ENCODE measurements around the gene GPHN.

Gene GPHN

GRCh38 chr14:66507181-66507721 is 696 bp upstream of the GPHN start:
- Histone ChIP-seq H3K36me3 (no peaks in the 10 kb centered on the region), H3K4me3 (ENCODE audit: low read depth, low read length) (peak overlapping the region; percentile 98), H3K27me3 (no peaks in the 10 kb centered on the region), H3K4me1 (no peaks in the 10 kb centered on the region), H3K9me3 (no peaks in the 10 kb centered on the region)
- no peak for TF ChIP-seq CTCF (IDR thresholded peaks at IDR 0.05; ENCODE audit: low read depth, low read length)
- DNase-seq: no peak

GRCh38 chr14:66508547-66508845 is 549 bp downstream of the GPHN start:
- DNase-seq: no peak
- Histone ChIP-seq H3K4me3 (ENCODE audit: low read depth, low read length) (peak overlapping the region; percentile 98), H3K4me1 (no peaks in the 10 kb centered on the region), H3K27me3 (no peaks in the 10 kb centered on the region), H3K36me3 (no peaks in the 10 kb centered on the region), H3K9me3 (no peaks in the 10 kb centered on the region)
- TF ChIP-seq CTCF (IDR thresholded peaks at IDR 0.05; ENCODE audit: low read depth, low read length): no peak

- no peaks in the 10 kb centered on the region for H3K4me1 ChIP-seq
- no peaks in the 10 kb centered on the region for H3K36me3 ChIP-seq
- peak; percentile 55 for DNase-seq
- H3K9me3 ChIP-seq: no peaks in the 10 kb centered on the region
- no peaks in the 10 kb centered on the region for H3K27me3 ChIP-seq
- no peak for TF ChIP-seq CTCF (IDR thresholded peaks at IDR 0.05; ENCODE audit: low read depth, low read length)
- peak overlapping the region; percentile 98 for H3K4me3 ChIP-seq (ENCODE audit: low read depth, low read length)
Observed at GRCh38 chr14:66508846-66509621, 1.1 kb downstream of the GPHN start.

GRCh38 chr14:66509874-66510273 is 1.9 kb downstream of the GPHN start:
- no peak for DNase-seq
- no peaks in the 10 kb centered on the region for H3K36me3 ChIP-seq
- H3K9me3 ChIP-seq: no peaks in the 10 kb centered on the region
- no peaks in the 10 kb centered on the region for H3K27me3 ChIP-seq
- peak overlapping the region; percentile 98 for H3K4me3 ChIP-seq (ENCODE audit: low read depth, low read length)
- H3K4me1 ChIP-seq: no peaks in the 10 kb centered on the region
- TF ChIP-seq CTCF (IDR thresholded peaks at IDR 0.05; ENCODE audit: low read depth, low read length): no peak

GRCh38 chr14:66511849-66512248 is 3.9 kb downstream of the GPHN start:
- H3K27me3 ChIP-seq: no peaks in the 10 kb centered on the region
- no peak overlapping the region for H3K4me3 ChIP-seq (ENCODE audit: low read depth, low read length)
- H3K9me3 ChIP-seq: no peaks in the 10 kb centered on the region
- no peak for TF ChIP-seq CTCF (IDR thresholded peaks at IDR 0.05; ENCODE audit: low read depth, low read length)
- no peak for DNase-seq
- no peaks in the 10 kb centered on the region for H3K36me3 ChIP-seq
- no peaks in the 10 kb centered on the region for H3K4me1 ChIP-seq

GRCh38 chr14:66514213-66514612 is 6.3 kb downstream of the GPHN start:
- TF ChIP-seq CTCF (IDR thresholded peaks at IDR 0.05; ENCODE audit: low read depth, low read length): no peak
- Histone ChIP-seq H3K4me1 (no peaks in the 10 kb centered on the region), H3K36me3 (no peaks in the 10 kb centered on the region), H3K27me3 (no peaks in the 10 kb centered on the region), H3K9me3 (no peaks in the 10 kb centered on the region), H3K4me3 (ENCODE audit: low read depth, low read length) (no peak overlapping the region)
- DNase-seq: no peak

Measured in BE2C (cell line).